Naive thymus-derived CD8-positive, alpha-beta T cell (primary cell): ENCODE measurements around the gene MGMT. TPM values are rescaled to one million over a fixed set of nuclear protein-coding genes. Genes with fewer than 3 reads are reported as not detected.

Source experiments
- ATAC-seq, 2 donors: fragments of 150-1000 bp; cut with Tn5 transposase in 1 of 2; sonication (Bioruptor Pico), chemical (Tn5 transposase) in 1 of 2; 1 replicate in 1 of 2; 2 replicates in 1 of 2; pipeline ENCODE4 v1.10.0; 2021; ENCODE audit warnings: mild to moderate bottlenecking in 2 of 2, moderate library complexity in 2 of 2
- POLR2A ChIA-PET: fragments of 350-600 bp; sonication (Branson Sonifier 250); formaldehyde crosslinking; loops from one replicate; lab custom pipeline; 2021; ENCODE audit warnings: antibody characterized with exemption; lab: Charles Lee
- DNase-seq, 10 donors: peaks; one replicate each; pipeline versions ENCODE4 v3.0.0 to v3.0.0-alpha.2; 2020 to 2022
- H3K27ac Mint-ChIP-seq, 10 donors: one replicate each; pipeline ENCODE4 v1.8.0; 2020 to 2022; ENCODE audit warnings: mild to moderate bottlenecking in 10 of 10, mixed read lengths in 10 of 10, moderate library complexity in 4 of 10, inconsistent platforms in 1 of 10
- H3K27me3 Mint-ChIP-seq, 5 donors: one replicate each; pipeline ENCODE4 v1.8.0; 2021 to 2022; ENCODE audit warnings: mixed read lengths in 5 of 5
- H3K36me3 Mint-ChIP-seq, 3 donors: one replicate each; pipeline ENCODE4 v1.8.0; 2020 to 2022; ENCODE audit warnings: mixed read lengths in 3 of 3, mild to moderate bottlenecking in 2 of 3, inconsistent platforms in 1 of 3
- H3K4me1 Mint-ChIP-seq, 4 donors: one replicate each; pipeline ENCODE4 v1.8.0; 2021 to 2022; ENCODE audit warnings: mixed read lengths in 4 of 4
- H3K4me3 Mint-ChIP-seq, 10 donors: one replicate each; pipeline ENCODE4 v1.8.0; 2020 to 2022; ENCODE audit warnings: mild to moderate bottlenecking in 10 of 10, mixed read lengths in 10 of 10, moderate library complexity in 6 of 10, inconsistent platforms in 1 of 10
- H3K9me3 Mint-ChIP-seq, 9 donors: one replicate each; pipeline ENCODE4 v1.8.0; 2020 to 2022; ENCODE audit warnings: mixed read lengths in 9 of 9, mild to moderate bottlenecking in 3 of 9, inconsistent platforms in 1 of 9, moderate library complexity in 1 of 9
- polyA plus RNA-seq, 3 donors: library from polyadenylated mRNA; unstranded; fragments of 300-500 nt; fragmentation: Illumina TruSeq; gene quantifications; one replicate each; pipeline ENCODE4 v1.2.3, GENCODE V29; 2021
- total RNA-seq, 8 experiments: library from RNA in 2 of 8; stranded (reverse) in 2 of 8; gene quantifications; one replicate each; pipeline ENCODE4 v1.2.3 and lab custom pipeline; 2021 to 2026

Gene MGMT
- total and polyA plus RNA-seq, 5 experiments from 2014 or later = 18.9 to 41.7 (median 32.2) TPM

GRCh38 chr10:129462257-129462795 lies 4.7 kb upstream of the MGMT start:
- POLR2A ChIA-PET = no interaction called here
- ATAC-seq = no peak
- no peaks in the 10 kb centered on the region for H3K36me3 Mint-ChIP-seq
- peaks cover 0 to 2% (median 0%) of the 10 kb centered on the region in 4 donors for H3K4me1 Mint-ChIP-seq
- peaks cover 0 to 8% (median 4%) of the 10 kb centered on the region in 5 donors for H3K27me3 Mint-ChIP-seq
- no peak for DNase-seq
- no peak overlapping the region for H3K27ac Mint-ChIP-seq
- no peak overlapping the region for H3K4me3 Mint-ChIP-seq
- H3K9me3 Mint-ChIP-seq = no peaks in the 10 kb centered on the region

GRCh38 chr10:129464251-129464650 lies 2.8 kb upstream of the MGMT start:
- Mint-ChIP-seq H3K36me3 (no peaks in the 10 kb centered on the region), H3K9me3 (no peaks in the 10 kb centered on the region), H3K4me3 (no peak overlapping the region), H3K4me1 (peaks cover 1 to 13% (median 8%) of the 10 kb centered on the region in 4 donors), H3K27ac (peak overlapping the region in 1 of 10 donors; percentile 22), H3K27me3 (peaks cover 0 to 3% (median 0%) of the 10 kb centered on the region in 5 donors)
- no peak for DNase-seq
- no peak for ATAC-seq
- POLR2A ChIA-PET = no interaction called here

- peaks cover 0 to 7% (median 7%) of the 10 kb centered on the region in 3 donors for H3K36me3 Mint-ChIP-seq
- POLR2A ChIA-PET = interaction anchor here (1.3 to 2.7 kb wide), 4 partner anchors 408 to 645 kb away, joined by 5 to 24 read pairs (median 12); partner anchors contain the start of gene C10orf143
- peak overlapping the region; percentile 56 to 84 (median 74) for H3K4me3 Mint-ChIP-seq
- ATAC-seq = no peak
- H3K9me3 Mint-ChIP-seq = no peaks in the 10 kb centered on the region
- H3K27ac Mint-ChIP-seq = peak overlapping the region in 7 of 10 donors; percentile 31 to 92 (median 67)
- H3K4me1 Mint-ChIP-seq = peaks cover 7 to 24% (median 14%) of the 10 kb centered on the region in 4 donors
- DNase-seq = peak in 1 of 10 donors; percentile 16
- no peaks in the 10 kb centered on the region for H3K27me3 Mint-ChIP-seq
Measured at GRCh38 chr10:129465796-129466702, 992 bp upstream of the MGMT start.

GRCh38 chr10:129467359-129468064 lies 471 bp downstream of the MGMT start:
- peaks cover 7 to 34% (median 14%) of the 10 kb centered on the region in 4 donors for H3K4me1 Mint-ChIP-seq

GRCh38 chr10:129468187-129468586 lies 1.1 kb downstream of the MGMT start:
- ATAC-seq (no peak), DNase-seq (no peak)
- peaks cover 10 to 36% (median 15%) of the 10 kb centered on the region in 4 donors for H3K4me1 Mint-ChIP-seq
- H3K4me3 Mint-ChIP-seq = peak overlapping the region; percentile 16 to 88 (median 86)
- no peaks in the 10 kb centered on the region for H3K27me3 Mint-ChIP-seq
- no peaks in the 10 kb centered on the region for H3K9me3 Mint-ChIP-seq
- POLR2A ChIA-PET = interaction anchor here (0.8 to 2.7 kb wide), 4 partner anchors 432 to 643 kb away, joined by 3 to 24 read pairs (median 12); partner anchors contain the start of gene C10orf143
- H3K36me3 Mint-ChIP-seq = peaks cover 0 to 15% (median 12%) of the 10 kb centered on the region in 3 donors
- H3K27ac Mint-ChIP-seq = peak overlapping the region in 7 of 10 donors; percentile 83 to 93 (median 90)

More at GRCh38 chr10:129467359-129468064, 471 bp downstream of the MGMT start:
- Mint-ChIP-seq H3K4me3 (peak overlapping the region; percentile 78 to 88 (median 86)), H3K36me3 (peaks cover 0 to 15% (median 12%) of the 10 kb centered on the region in 3 donors), H3K27ac (peak overlapping the region; percentile 28 to 93 (median 90)), H3K27me3 (no peaks in the 10 kb centered on the region), H3K9me3 (no peaks in the 10 kb centered on the region)
- DNase-seq (peak in 1 of 10 donors; percentile 14), ATAC-seq (peak in 1 of 2 donors; percentile 4)
- POLR2A ChIA-PET = interaction anchor here (0.8 to 2.7 kb wide), 5 partner anchors 410 to 643 kb away, joined by 3 to 24 read pairs (median 9); partner anchors contain the start of gene C10orf143

GRCh38 chr10:129470103-129470851 lies 3.2 kb downstream of the MGMT start:
- Mint-ChIP-seq H3K36me3 (peaks cover 0 to 18% (median 12%) of the 10 kb centered on the region in 3 donors), H3K27ac (no peak overlapping the region), H3K4me3 (peak overlapping the region in 1 of 10 donors; percentile 20), H3K27me3 (no peaks in the 10 kb centered on the region), H3K4me1 (peaks cover 25 to 55% (median 33%) of the 10 kb centered on the region in 4 donors), H3K9me3 (peaks cover 0 to 1% (median 0%) of the 10 kb centered on the region in 9 donors)
- DNase-seq (no peak), ATAC-seq (no peak)
- POLR2A ChIA-PET = no interaction called here

GRCh38 chr10:129471447-129472175 lies 4.6 kb downstream of the MGMT start:
- Mint-ChIP-seq H3K36me3 (peaks cover 0 to 18% (median 12%) of the 10 kb centered on the region in 3 donors), H3K9me3 (peaks cover 0 to 1% (median 0%) of the 10 kb centered on the region in 9 donors), H3K4me3 (no peak overlapping the region), H3K27ac (peak overlapping the region in 2 of 10 donors; percentile 34 to 56), H3K27me3 (no peaks in the 10 kb centered on the region), H3K4me1 (peaks cover 28 to 57% (median 36%) of the 10 kb centered on the region in 4 donors)
- DNase-seq (no peak), ATAC-seq (no peak)
- POLR2A ChIA-PET = no interaction called here

- H3K9me3 Mint-ChIP-seq = peaks cover 0 to 2% (median 0%) of the 10 kb centered on the region in 9 donors
- peaks cover 0 to 24% (median 23%) of the 10 kb centered on the region in 3 donors for H3K36me3 Mint-ChIP-seq
Measured at GRCh38 chr10:129472696-129473555, 5.9 kb downstream of the MGMT start.

GRCh38 chr10:129474642-129475041 lies 7.6 kb downstream of the MGMT start:
- no peak overlapping the region for H3K4me3 Mint-ChIP-seq
- POLR2A ChIA-PET = no interaction called here
- H3K36me3 Mint-ChIP-seq = peaks cover 8 to 29% (median 28%) of the 10 kb centered on the region in 3 donors
- H3K4me1 Mint-ChIP-seq = peaks cover 25 to 53% (median 36%) of the 10 kb centered on the region in 4 donors
- H3K27ac Mint-ChIP-seq = peak overlapping the region in 1 of 10 donors; percentile 56
- no peaks in the 10 kb centered on the region for H3K27me3 Mint-ChIP-seq
- DNase-seq = no peak
- ATAC-seq = no peak
- H3K9me3 Mint-ChIP-seq = peaks cover 0 to 9% (median 2%) of the 10 kb centered on the region in 9 donors

More at GRCh38 chr10:129472696-129473555, 5.9 kb downstream of the MGMT start:
- Mint-ChIP-seq H3K27me3 (no peaks in the 10 kb centered on the region), H3K4me1 (peaks cover 27 to 58% (median 40%) of the 10 kb centered on the region in 4 donors), H3K27ac (peak overlapping the region in 1 of 10 donors; percentile 63), H3K4me3 (peak overlapping the region in 1 of 10 donors; percentile 29)
- DNase-seq (no peak), ATAC-seq (no peak)
- POLR2A ChIA-PET = no interaction called here

GRCh38 chr10:129476431-129476830 lies 9.4 kb downstream of the MGMT start:
- ATAC-seq = no peak
- Mint-ChIP-seq H3K4me1 (peaks cover 25 to 41% (median 28%) of the 10 kb centered on the region in 4 donors), H3K27me3 (no peaks in the 10 kb centered on the region), H3K27ac (no peak overlapping the region), H3K4me3 (no peak overlapping the region), H3K9me3 (peaks cover 3 to 24% (median 9%) of the 10 kb centered on the region in 9 donors), H3K36me3 (peaks cover 19 to 35% (median 29%) of the 10 kb centered on the region in 3 donors)
- POLR2A ChIA-PET = interaction anchor here (0.6 kb wide), 1 partner anchor 211 kb away, joined by 3 read pairs; no protein-coding TSS in a partner anchor
- no peak for DNase-seq
